Stimulated activated effector memory CD8-positive, alpha-beta T cell treated with anti-CD3 and anti-CD28 coated beads, Interleukin-12 subunit alpha, Interleukin-12 subunit beta, amount 100 ng/mL, for 72 hours (primary cell): ENCODE results near the gene CPNE5.
A peak's percentile ranks its signal among the peaks of the same experiment; 100 is the strongest.

Experiments used
- ATAC-seq: fragments of 150-1000 bp; cut with Tn5 transposase; 2 replicates; pipeline ENCODE4 v1.10.0; 2021
- DNase-seq, 2 donors: peaks; one replicate each; pipeline ENCODE4 v3.0.0; 2021 to 2022; ENCODE audit warnings: low spot score in 2 of 2
- H3K27ac Mint-ChIP-seq: one replicate; pipeline ENCODE4 v1.8.0; 2022; ENCODE audit warnings: mild to moderate bottlenecking, mixed read lengths
- H3K36me3 Mint-ChIP-seq: one replicate; pipeline ENCODE4 v1.8.0; 2022; ENCODE audit warnings: mild to moderate bottlenecking, mixed read lengths
- H3K4me1 Mint-ChIP-seq: one replicate; pipeline ENCODE4 v1.8.0; 2022; ENCODE audit warnings: mixed read lengths
- H3K4me3 Mint-ChIP-seq: one replicate; pipeline ENCODE4 v1.8.0; 2022; ENCODE audit warnings: mild to moderate bottlenecking, mixed read lengths
- H3K9me3 Mint-ChIP-seq: one replicate; pipeline ENCODE4 v1.8.0; 2022; ENCODE audit warnings: mixed read lengths

Gene CPNE5

GRCh38 chr6:36838896-36839748 is at the start of gene CPNE5:
CPNE5 (minus strand) TSS chr6:36839444; CDS start chr6:36839377, 67 bp downstream.
- Mint-ChIP-seq H3K9me3 (no peaks in the 10 kb centered on the region), H3K4me1 (peaks cover 11% of the 10 kb centered on the region), H3K27ac (no peak within 1 kb of the TSS), H3K4me3 (peak within 1 kb of the TSS; percentile 67), H3K36me3 (no peaks in the 10 kb centered on the region)
- DNase-seq (no peak), ATAC-seq (no peak)

GRCh38 chr6:36888115-36888643 is 48.9 kb upstream of the CPNE5 start:
- peaks cover 33% of the 10 kb centered on the region for H3K4me1 Mint-ChIP-seq
- ATAC-seq (no peak), DNase-seq (no peak)
- peak overlapping the region; percentile 2 for H3K27ac Mint-ChIP-seq
- H3K36me3 Mint-ChIP-seq, result peaks cover 15% of the 10 kb centered on the region
- H3K9me3 Mint-ChIP-seq, result no peaks in the 10 kb centered on the region
- H3K4me3 Mint-ChIP-seq, result no peak overlapping the region

- Mint-ChIP-seq H3K4me1 (peaks cover 33% of the 10 kb centered on the region), H3K36me3 (peaks cover 6% of the 10 kb centered on the region)
Observed at GRCh38 chr6:36886950-36887618, 47.8 kb upstream of the CPNE5 start.

GRCh38 chr6:36885461-36886401 is 46.5 kb upstream of the CPNE5 start, which contains the start of gene C6orf89:
C6orf89 (plus strand) TSS chr6:36885952; CDS start chr6:36899445, 13,493 bp downstream.
- H3K36me3 Mint-ChIP-seq, result peaks cover 6% of the 10 kb centered on the region
- peak; percentile 100 for ATAC-seq
- H3K4me3 Mint-ChIP-seq, result peak within 1 kb of the TSS; percentile 81
- H3K9me3 Mint-ChIP-seq, result no peaks in the 10 kb centered on the region
- peak within 1 kb of the TSS; percentile 95 for H3K27ac Mint-ChIP-seq
- peaks cover 33% of the 10 kb centered on the region for H3K4me1 Mint-ChIP-seq
- peak; percentile 90 to 97 for DNase-seq

More at GRCh38 chr6:36886950-36887618, 47.8 kb upstream of the CPNE5 start:
- H3K4me3 Mint-ChIP-seq, result peak overlapping the region; percentile 81
- DNase-seq (no peak), ATAC-seq (no peak)
- H3K9me3 Mint-ChIP-seq, result no peaks in the 10 kb centered on the region
- peak overlapping the region; percentile 60 for H3K27ac Mint-ChIP-seq

- H3K36me3 Mint-ChIP-seq, result peaks cover 6% of the 10 kb centered on the region
- peak overlapping the region; percentile 95 for H3K27ac Mint-ChIP-seq
- no peak for ATAC-seq
- no peaks in the 10 kb centered on the region for H3K9me3 Mint-ChIP-seq
- no peak for DNase-seq
- H3K4me1 Mint-ChIP-seq, result peaks cover 27% of the 10 kb centered on the region
- no peak overlapping the region for H3K4me3 Mint-ChIP-seq
Observed at GRCh38 chr6:36884610-36885009, 45.4 kb upstream of the CPNE5 start.

- Mint-ChIP-seq H3K27ac (peak overlapping the region; percentile 99), H3K9me3 (no peaks in the 10 kb centered on the region), H3K4me1 (peaks cover 39% of the 10 kb centered on the region), H3K4me3 (peak overlapping the region; percentile 90), H3K36me3 (peaks cover 36% of the 10 kb centered on the region)
- ATAC-seq (no peak), DNase-seq (no peak)
Observed at GRCh38 chr6:36875250-36875633, 36.0 kb upstream of the CPNE5 start.

- Mint-ChIP-seq H3K4me1 (peaks cover 42% of the 10 kb centered on the region), H3K4me3 (peak within 1 kb of the TSS; percentile 90), H3K27ac (peak within 1 kb of the TSS; percentile 99), H3K9me3 (no peaks in the 10 kb centered on the region), H3K36me3 (peaks cover 42% of the 10 kb centered on the region)
- DNase-seq, result peak; percentile 75 to 94
- peak; percentile 84 for ATAC-seq
Observed at GRCh38 chr6:36874443-36875249, 35.4 kb upstream of the CPNE5 start, which contains the start of gene PPIL1. PPIL1 (minus strand) TSS chr6:36874803; CDS start chr6:36874772, 31 bp downstream.

- H3K4me1 Mint-ChIP-seq, result peaks cover 42% of the 10 kb centered on the region
- H3K27ac Mint-ChIP-seq, result peak overlapping the region; percentile 99
Observed at GRCh38 chr6:36873612-36874442, 34.6 kb upstream of the CPNE5 start.

GRCh38 chr6:36873115-36873514 is 33.9 kb upstream of the CPNE5 start:
- peak overlapping the region; percentile 99 for H3K27ac Mint-ChIP-seq
- ATAC-seq (no peak), DNase-seq (no peak)
- H3K4me1 Mint-ChIP-seq, result peaks cover 45% of the 10 kb centered on the region
- H3K36me3 Mint-ChIP-seq, result peaks cover 58% of the 10 kb centered on the region
- no peaks in the 10 kb centered on the region for H3K9me3 Mint-ChIP-seq
- H3K4me3 Mint-ChIP-seq, result peak overlapping the region; percentile 90

More at GRCh38 chr6:36873612-36874442, 34.6 kb upstream of the CPNE5 start:
- DNase-seq (no peak), ATAC-seq (no peak)
- H3K4me3 Mint-ChIP-seq, result peak overlapping the region; percentile 90
- peaks cover 51% of the 10 kb centered on the region for H3K36me3 Mint-ChIP-seq
- H3K9me3 Mint-ChIP-seq, result no peaks in the 10 kb centered on the region

GRCh38 chr6:36871686-36872085 is 32.4 kb upstream of the CPNE5 start:
- no peaks in the 10 kb centered on the region for H3K9me3 Mint-ChIP-seq
- DNase-seq (no peak), ATAC-seq (no peak)
- no peak overlapping the region for H3K4me3 Mint-ChIP-seq
- no peak overlapping the region for H3K27ac Mint-ChIP-seq
- H3K4me1 Mint-ChIP-seq, result peaks cover 59% of the 10 kb centered on the region
- H3K36me3 Mint-ChIP-seq, result peaks cover 72% of the 10 kb centered on the region

- Mint-ChIP-seq H3K4me1 (peaks cover 75% of the 10 kb centered on the region), H3K27ac (peak overlapping the region; percentile 1), H3K4me3 (no peak overlapping the region), H3K36me3 (peaks cover 88% of the 10 kb centered on the region), H3K9me3 (no peaks in the 10 kb centered on the region)
- DNase-seq (no peak), ATAC-seq (no peak)
Observed at GRCh38 chr6:36867471-36868224, 28.4 kb upstream of the CPNE5 start.

- Mint-ChIP-seq H3K27ac (peak overlapping the region; percentile 49), H3K9me3 (no peaks in the 10 kb centered on the region), H3K4me1 (peaks cover 70% of the 10 kb centered on the region), H3K36me3 (peaks cover 92% of the 10 kb centered on the region), H3K4me3 (no peak overlapping the region)
- DNase-seq, result no peak
- no peak for ATAC-seq
Observed at GRCh38 chr6:36865835-36866234, 26.6 kb upstream of the CPNE5 start.
